Activated CD8-positive, alpha-beta T cell treated with anti-CD3 and anti-CD28 coated beads, Interleukin-2, amount 10 ng/mL, durations not matched to agents 7 days and 5 days (primary cell): Measurements from ENCODE around the gene ALPP. TPM values are rescaled to one million over a fixed set of nuclear protein-coding genes. Genes with fewer than 3 reads are reported as not detected.
A peak's percentile ranks its signal among the peaks of the same experiment; 100 is the strongest.
"Not testable (repeated sequence)": the region's sequence is repeated elsewhere in the genome, so short reads cannot be mapped to it uniquely, and the experiment has no call there.

ENCODE experiments used
- ATAC-seq: fragments of 150-1000 bp; cut with Tn5 transposase; one replicate; pipeline ENCODE4 v1.10.0; 2021; ENCODE audit warnings: moderate library complexity
- CTCF ChIA-PET: fragments of 350-600 bp; sonication (Branson Sonifier 250); formaldehyde crosslinking; loops from one replicate; lab custom pipeline; 2021; ENCODE audit warnings: antibody characterized with exemption; lab: Charles Lee
- POLR2A ChIA-PET: fragments of 350-600 bp; sonication (Branson Sonifier 250); formaldehyde crosslinking; loops from one replicate; lab custom pipeline; 2021; ENCODE audit warnings: antibody characterized with exemption; lab: Charles Lee
- DNase-seq: peaks from one replicate; pipeline ENCODE4 v3.0.0-alpha.2; 2020
- H3K27ac Mint-ChIP-seq: one replicate; pipeline ENCODE4 v1.8.0; 2021; ENCODE audit warnings: mild to moderate bottlenecking, mixed read lengths
- H3K27me3 Mint-ChIP-seq: one replicate; pipeline ENCODE4 v1.8.0; 2021; ENCODE audit warnings: low read depth, mixed read lengths
- H3K36me3 Mint-ChIP-seq: one replicate; pipeline ENCODE4 v1.8.0; 2021; ENCODE audit warnings: low read depth, mixed read lengths
- H3K4me1 Mint-ChIP-seq: one replicate; pipeline ENCODE4 v1.8.0; 2021; ENCODE audit warnings: low read depth, mixed read lengths
- H3K4me3 Mint-ChIP-seq: one replicate; pipeline ENCODE4 v1.8.0; 2021; ENCODE audit warnings: mild to moderate bottlenecking, mixed read lengths
- H3K9me3 Mint-ChIP-seq: one replicate; pipeline ENCODE4 v1.8.0; 2022; ENCODE audit warnings: mixed read lengths; ENCODE audit not compliant: insufficient read depth
- total RNA-seq, 2 experiments: library from RNA; stranded (reverse); gene quantifications; one replicate each; pipeline ENCODE4 v1.2.3, GENCODE V29; 2021

ALPP gene
- total RNA-seq, 2 experiments from 2014 or later: not detected

DNA sequence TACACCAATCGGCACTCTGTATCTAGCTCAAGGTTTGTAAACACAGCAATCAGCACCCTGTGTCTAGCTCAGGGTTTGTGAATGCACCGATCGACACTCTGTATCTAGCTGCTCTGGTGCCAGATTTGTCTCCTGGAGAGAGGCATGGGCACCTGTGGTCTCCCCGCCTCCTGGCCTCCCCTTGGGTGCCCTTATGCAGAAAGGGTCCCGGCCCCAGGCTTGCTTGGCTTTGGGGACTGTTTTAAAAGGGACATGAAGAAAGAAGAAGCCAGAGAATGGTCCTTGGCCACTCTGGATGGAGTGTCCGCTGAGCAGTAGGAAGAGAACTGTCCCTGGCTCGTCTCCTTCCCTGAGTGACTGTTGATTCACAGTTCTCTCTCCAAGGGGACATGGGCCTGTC is 11.5 kb upstream of the ALPP start:
- no peak for ATAC-seq
- H3K27me3 Mint-ChIP-seq: no peaks in the 10 kb centered on the region
- POLR2A ChIA-PET: no interaction called here
- DNase-seq: no peak
- CTCF ChIA-PET: interaction anchor here (0.8 to 1.5 kb wide), 4 partner anchors 24 to 467 kb away, joined by 3 read pairs; no protein-coding TSS in a partner anchor
- H3K27ac Mint-ChIP-seq: no peak overlapping the region
- H3K4me3 Mint-ChIP-seq: no peak overlapping the region
- H3K9me3 Mint-ChIP-seq: no peaks in the 10 kb centered on the region
- no peaks in the 10 kb centered on the region for H3K36me3 Mint-ChIP-seq
- peaks cover 32% of the 10 kb centered on the region for H3K4me1 Mint-ChIP-seq

DNA sequence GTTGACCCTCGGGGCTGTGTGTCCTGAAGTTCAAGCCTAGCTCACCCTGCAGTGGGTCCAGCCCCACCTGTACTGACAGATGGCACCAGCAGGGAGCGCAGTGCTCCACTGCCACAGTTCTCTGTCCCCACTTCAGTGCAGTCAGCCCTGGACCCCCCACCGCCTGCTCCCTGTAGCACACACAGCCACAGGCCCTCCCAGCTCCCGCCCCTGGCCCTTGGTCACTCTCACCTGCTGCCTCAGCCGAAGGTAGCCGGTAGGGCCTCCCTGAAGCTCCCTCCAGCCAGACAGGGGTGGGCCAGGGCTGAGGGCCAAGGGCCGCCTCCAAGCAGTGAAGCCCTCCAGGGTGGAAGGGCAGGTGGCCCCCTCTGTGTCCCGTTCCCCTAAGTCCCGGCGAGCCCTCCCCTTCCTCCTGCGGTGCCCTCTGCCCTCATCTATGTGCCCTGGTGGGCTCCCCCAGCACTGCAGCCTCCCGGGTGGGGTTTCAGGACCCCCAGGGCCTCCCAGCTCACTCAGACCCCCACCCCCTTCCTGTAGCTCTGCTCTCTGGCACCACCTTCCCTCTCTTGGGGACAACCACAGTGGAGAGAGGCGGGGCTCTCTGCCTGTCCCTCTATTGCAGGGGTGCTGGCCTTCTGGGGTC is 10.8 kb upstream of the ALPP start:
- DNase-seq (no peak), ATAC-seq (no peak)
- peaks cover 26% of the 10 kb centered on the region for H3K4me1 Mint-ChIP-seq
- no peaks in the 10 kb centered on the region for H3K36me3 Mint-ChIP-seq
- H3K27me3 Mint-ChIP-seq: no peaks in the 10 kb centered on the region
- no peak overlapping the region for H3K27ac Mint-ChIP-seq
- ChIA-PET POLR2A (no interaction called here), CTCF (interaction anchor here (0.8 to 1.5 kb wide), 4 partner anchors 23 to 468 kb away, joined by 3 read pairs; no protein-coding TSS in a partner anchor)
- H3K9me3 Mint-ChIP-seq: no peaks in the 10 kb centered on the region
- H3K4me3 Mint-ChIP-seq: no peak overlapping the region

DNA sequence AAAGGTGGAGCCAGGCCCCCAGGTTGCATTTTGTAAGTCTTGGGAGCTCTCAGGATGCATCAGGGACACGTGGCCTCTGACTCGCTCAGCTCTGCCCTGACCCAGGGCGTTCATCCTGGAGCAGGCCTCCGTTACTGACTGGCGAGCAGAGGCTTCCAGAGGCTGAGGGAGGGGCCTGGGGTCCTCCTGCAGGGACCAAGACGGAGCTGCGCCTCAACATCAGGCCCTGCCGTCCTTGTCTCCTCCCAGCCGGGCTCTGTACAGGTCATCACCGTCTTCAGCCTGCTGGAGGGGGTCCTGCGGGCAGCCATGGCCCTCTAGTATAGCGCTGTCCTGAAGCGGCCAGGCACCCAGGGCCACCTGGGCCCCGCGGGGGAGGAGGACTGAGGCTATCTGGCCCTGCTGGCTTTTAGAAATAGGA is 10.2 kb upstream of the ALPP start:
- Mint-ChIP-seq H3K27ac (no peak overlapping the region), H3K27me3 (no peaks in the 10 kb centered on the region), H3K9me3 (no peaks in the 10 kb centered on the region), H3K4me1 (peaks cover 21% of the 10 kb centered on the region), H3K36me3 (no peaks in the 10 kb centered on the region), H3K4me3 (no peak overlapping the region)
- POLR2A ChIA-PET: no interaction called here
- CTCF ChIA-PET: interaction anchor here (1.9 kb wide), 1 partner anchor 71 kb away, joined by 4 read pairs; no protein-coding TSS in a partner anchor
- no peak for ATAC-seq
- no peak for DNase-seq

DNA sequence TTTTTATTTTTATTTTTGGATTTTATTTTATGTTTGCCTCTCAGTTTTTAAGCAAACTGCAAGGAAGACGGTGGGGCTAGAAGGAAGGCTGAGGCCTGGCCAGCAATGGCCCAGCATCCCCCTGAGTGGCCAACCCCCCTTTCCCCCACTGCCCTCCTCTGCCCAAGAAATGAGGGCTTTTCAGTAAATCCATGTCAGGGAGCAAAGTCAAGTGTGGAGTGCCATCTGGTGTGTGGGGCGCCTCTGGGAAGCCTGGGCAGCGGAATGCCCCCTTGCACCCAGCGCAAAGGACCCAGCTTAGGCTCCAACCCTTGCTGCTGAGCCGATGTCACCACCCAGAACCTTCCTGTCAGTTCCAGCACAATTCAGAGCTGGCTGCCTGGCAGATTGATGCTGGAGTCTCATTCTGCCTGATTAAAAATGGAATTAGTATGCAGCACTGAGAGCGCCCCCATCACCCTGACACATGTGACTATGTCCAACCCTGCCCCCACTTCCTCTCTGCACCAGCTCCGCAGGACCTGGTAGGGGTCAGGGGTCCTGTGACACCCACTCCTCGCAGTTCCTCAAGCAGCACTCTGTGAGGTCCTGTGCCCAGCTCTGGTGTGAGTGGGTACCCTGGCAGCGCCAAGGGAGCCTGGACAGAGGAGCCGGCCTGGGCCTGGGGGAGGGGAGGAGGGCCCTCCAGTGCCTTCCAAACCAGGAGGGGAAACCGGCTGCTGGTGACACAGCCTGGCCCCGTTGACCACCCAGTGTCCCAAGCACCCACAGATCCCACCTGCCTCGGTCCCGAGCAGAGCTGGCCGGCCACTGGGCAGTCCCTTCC is 9.2 kb upstream of the ALPP start:
- H3K36me3 Mint-ChIP-seq: no peaks in the 10 kb centered on the region
- ATAC-seq (no peak), DNase-seq (no peak)
- no peak overlapping the region for H3K4me3 Mint-ChIP-seq
- CTCF ChIA-PET: interaction anchor here (1.9 kb wide), 1 partner anchor 70 kb away, joined by 4 read pairs; no protein-coding TSS in a partner anchor
- POLR2A ChIA-PET: no interaction called here
- no peak overlapping the region for H3K27ac Mint-ChIP-seq
- no peaks in the 10 kb centered on the region for H3K9me3 Mint-ChIP-seq
- no peaks in the 10 kb centered on the region for H3K27me3 Mint-ChIP-seq
- H3K4me1 Mint-ChIP-seq: peaks cover 11% of the 10 kb centered on the region

DNA sequence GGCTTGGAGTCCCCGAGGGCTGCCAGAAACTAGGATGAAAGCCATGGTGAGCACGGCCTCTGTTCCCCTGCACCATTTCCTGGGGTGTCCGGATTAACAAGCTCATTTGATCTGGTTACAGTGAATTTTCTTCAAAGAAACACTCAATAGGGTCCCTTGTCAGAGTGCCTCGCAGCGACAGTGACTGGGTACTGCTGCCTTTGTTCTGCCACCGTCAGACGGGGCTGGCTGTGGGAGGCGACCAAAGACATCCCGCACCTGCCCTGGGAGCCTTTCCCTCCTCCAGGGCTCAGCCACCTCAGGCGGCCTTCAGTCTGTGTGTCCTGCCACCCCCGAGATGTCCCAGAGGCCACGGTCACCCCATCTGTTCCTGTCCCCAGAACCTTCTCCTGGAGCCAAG is 8.5 kb upstream of the ALPP start:
- CTCF ChIA-PET: interaction anchor here (1.9 kb wide), 1 partner anchor 70 kb away, joined by 4 read pairs; no protein-coding TSS in a partner anchor
- POLR2A ChIA-PET, H3K36me3 Mint-ChIP-seq, H3K27me3 Mint-ChIP-seq, H3K27ac Mint-ChIP-seq, DNase-seq, H3K9me3 Mint-ChIP-seq, H3K4me1 Mint-ChIP-seq, H3K4me3 Mint-ChIP-seq: not testable (repeated sequence)
- ATAC-seq: peak; percentile 28

DNA sequence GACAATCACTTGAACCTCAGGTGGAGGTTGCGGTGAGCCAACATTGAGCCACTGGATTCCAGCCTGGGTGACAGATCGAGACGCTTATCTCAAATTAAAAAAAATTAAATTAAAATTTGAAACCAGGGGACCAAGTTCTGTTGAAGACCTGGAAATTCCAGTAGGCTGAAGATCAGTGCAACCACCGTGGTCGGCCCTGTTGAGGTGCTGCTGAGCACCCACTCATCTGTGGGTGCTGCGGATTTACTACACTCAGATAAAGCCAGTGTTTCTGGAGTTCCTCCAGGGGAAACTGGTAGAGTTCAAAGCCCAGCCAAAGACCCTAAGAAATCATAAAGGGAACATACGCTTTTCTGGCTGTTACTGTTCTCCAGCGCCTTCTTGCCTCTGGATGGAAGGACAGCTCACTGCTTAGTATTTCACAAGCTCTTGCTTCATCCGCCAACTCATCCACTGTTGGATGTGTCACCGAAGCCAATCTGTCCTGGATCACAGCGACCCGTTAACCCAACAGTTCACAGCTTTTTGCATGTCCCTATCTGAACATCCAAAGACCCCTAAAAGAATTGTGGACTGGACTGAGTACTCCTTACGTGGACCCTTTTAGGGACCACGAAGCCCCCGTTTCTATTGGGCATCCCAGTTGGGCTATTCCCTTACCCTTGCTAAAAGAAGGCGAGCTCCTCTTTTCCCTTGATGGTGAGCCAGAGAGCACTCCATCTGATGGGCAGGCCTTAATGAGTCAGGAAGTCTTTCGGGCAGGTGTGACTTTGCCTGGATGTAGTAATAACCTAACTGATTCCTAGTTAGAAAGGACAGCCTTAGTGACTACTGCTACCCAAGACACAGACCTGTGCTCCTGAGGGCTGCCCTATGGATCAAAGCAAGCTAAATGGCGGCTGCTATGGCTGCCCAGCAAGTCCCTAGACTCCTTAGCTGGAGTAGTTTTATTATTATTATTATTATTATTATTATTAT is 6.0 kb upstream of the ALPP start:
- Mint-ChIP-seq H3K36me3 (no peaks in the 10 kb centered on the region), H3K27me3 (no peaks in the 10 kb centered on the region), H3K27ac (no peak overlapping the region), H3K9me3 (no peaks in the 10 kb centered on the region), H3K4me3 (no peak overlapping the region), H3K4me1 (no peaks in the 10 kb centered on the region)
- CTCF ChIA-PET: interaction anchor here (1.0 to 2.2 kb wide), 2 partner anchors 8 to 66 kb away, joined by 3 to 8 read pairs; no protein-coding TSS in a partner anchor
- POLR2A ChIA-PET: no interaction called here
- DNase-seq (no peak), ATAC-seq (no peak)

DNA sequence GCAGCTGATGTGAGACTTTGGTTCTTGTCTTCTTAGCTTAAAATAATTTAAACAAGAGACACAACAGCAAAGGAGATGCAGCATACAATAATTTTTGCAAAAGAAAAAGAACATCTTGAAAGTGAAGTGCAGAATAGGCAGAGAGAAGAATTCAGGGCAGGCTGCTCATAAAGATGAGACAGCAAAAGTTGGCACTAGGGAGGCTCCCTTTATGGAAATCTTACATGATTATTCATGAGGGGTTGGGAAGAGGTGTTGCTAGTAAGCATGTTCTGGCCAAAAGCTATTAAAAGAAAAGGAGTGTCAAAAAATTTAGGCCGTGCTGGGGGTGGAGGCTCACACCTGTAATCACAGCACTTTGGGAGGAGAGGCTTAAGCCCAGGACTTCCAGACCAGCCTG is 4.2 kb upstream of the ALPP start:
- ATAC-seq (no peak), DNase-seq (no peak)
- Mint-ChIP-seq H3K9me3 (no peaks in the 10 kb centered on the region), H3K27ac (no peak overlapping the region), H3K36me3 (no peaks in the 10 kb centered on the region), H3K4me3 (no peak overlapping the region), H3K4me1 (no peaks in the 10 kb centered on the region), H3K27me3 (no peaks in the 10 kb centered on the region)
- CTCF ChIA-PET: interaction anchor here (1.4 to 2.2 kb wide), 2 partner anchors 10 to 82 kb away, joined by 3 to 8 read pairs; no protein-coding TSS in a partner anchor
- POLR2A ChIA-PET: no interaction called here

DNA sequence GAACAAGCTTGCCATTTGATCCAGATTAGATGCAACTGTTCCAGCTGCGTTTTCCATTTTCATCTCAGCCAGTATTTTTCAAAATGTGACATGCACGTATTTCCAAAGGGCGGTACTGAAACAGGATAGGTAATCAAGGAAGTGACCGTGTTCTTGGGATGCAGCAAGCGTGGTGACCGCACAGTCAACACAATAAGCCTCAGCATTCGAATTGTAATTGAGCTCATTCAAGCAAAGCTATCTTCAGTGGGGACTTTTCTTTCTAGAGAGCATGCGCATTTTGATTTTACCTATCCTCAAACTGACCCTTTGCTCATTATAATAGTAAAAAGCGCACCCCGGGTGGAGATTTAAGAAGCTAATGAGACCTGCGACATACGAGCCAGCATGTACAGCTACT is 3.4 kb upstream of the ALPP start:
- H3K27me3 Mint-ChIP-seq: no peaks in the 10 kb centered on the region
- ChIA-PET POLR2A (no interaction called here), CTCF (no interaction called here)
- no peaks in the 10 kb centered on the region for H3K4me1 Mint-ChIP-seq
- H3K9me3 Mint-ChIP-seq: no peaks in the 10 kb centered on the region
- ATAC-seq: no peak
- H3K4me3 Mint-ChIP-seq: no peak overlapping the region
- no peak for DNase-seq
- H3K27ac Mint-ChIP-seq: no peak overlapping the region
- H3K36me3 Mint-ChIP-seq: no peaks in the 10 kb centered on the region

DNA sequence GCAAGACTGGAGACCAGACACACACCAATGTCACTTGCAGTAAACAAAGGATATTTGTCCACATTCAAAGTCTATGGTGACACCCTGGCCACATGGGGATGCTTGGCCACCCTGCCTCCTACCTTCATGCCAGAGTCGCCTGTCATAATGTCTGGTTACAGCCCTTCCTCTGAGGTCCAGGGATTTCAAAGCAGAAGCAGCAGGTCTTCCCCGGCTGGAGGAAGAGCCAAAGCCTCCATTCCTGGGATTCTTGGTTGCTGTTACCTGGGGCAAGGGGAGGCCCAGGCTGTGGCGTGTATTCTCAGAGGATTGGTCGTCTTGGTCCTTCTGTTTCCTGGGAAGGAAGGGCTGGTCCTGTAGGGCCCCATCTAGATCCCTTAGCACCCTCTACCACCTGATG is 2.3 kb upstream of the ALPP start:
- POLR2A ChIA-PET: no interaction called here
- no peak overlapping the region for H3K4me3 Mint-ChIP-seq
- H3K27ac Mint-ChIP-seq: no peak overlapping the region
- DNase-seq (no peak), ATAC-seq (no peak)
- no peaks in the 10 kb centered on the region for H3K9me3 Mint-ChIP-seq
- CTCF ChIA-PET: no interaction called here
- no peaks in the 10 kb centered on the region for H3K27me3 Mint-ChIP-seq
- no peaks in the 10 kb centered on the region for H3K4me1 Mint-ChIP-seq
- no peaks in the 10 kb centered on the region for H3K36me3 Mint-ChIP-seq

DNA sequence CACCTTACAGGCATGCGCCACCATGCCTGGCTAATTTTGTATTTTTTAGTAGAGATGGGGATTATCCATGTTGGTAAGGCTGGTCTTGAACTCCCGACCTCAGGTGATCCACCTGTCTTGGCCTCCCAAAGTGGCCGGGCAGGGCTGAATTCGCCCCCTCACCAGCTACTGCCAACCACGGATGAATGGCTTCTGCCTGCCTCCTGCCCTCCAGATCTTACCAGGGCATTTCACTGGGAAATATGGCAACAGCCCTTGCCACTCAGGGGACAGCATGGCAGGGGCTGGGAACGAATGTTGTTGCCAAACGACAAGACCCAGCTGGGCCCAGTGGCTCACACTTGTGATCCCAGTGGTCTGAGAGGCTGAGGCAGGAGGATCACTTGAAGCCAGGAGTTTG is 1.8 kb upstream of the ALPP start:
- CTCF ChIA-PET: interaction anchor here (1.4 kb wide), 1 partner anchor 13 kb away, joined by 3 read pairs; no protein-coding TSS in a partner anchor
- Mint-ChIP-seq H3K27ac (no peak overlapping the region), H3K36me3 (no peaks in the 10 kb centered on the region), H3K9me3 (no peaks in the 10 kb centered on the region), H3K4me1 (peaks cover under 1% of the 10 kb centered on the region), H3K27me3 (peaks cover under 1% of the 10 kb centered on the region), H3K4me3 (no peak overlapping the region)
- POLR2A ChIA-PET: no interaction called here
- ATAC-seq (no peak), DNase-seq (no peak)

DNA sequence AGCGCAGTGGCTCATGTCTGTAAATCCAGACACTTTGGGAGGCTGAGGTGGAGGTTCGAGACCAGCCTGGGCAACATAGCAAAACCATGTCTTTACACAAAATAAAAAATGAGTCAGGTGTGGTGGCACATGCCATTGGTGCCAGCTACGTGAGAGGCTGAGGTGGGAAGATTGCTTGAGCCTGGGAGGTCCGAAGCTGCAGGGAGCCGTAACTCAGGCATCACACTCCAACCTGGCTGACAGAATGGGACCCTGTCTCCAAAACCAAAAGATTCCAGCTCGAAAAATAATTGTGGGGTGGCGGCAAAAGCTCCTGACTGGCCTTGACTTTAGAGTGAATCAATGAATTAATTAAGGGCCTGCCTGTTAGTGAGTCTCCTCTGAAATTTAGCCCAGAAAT is 1.2 kb upstream of the ALPP start:
- Mint-ChIP-seq H3K36me3 (no peaks in the 10 kb centered on the region), H3K9me3 (no peaks in the 10 kb centered on the region)

More for the DNA sequence above, 1.2 kb upstream of the ALPP start:
- no peak for DNase-seq
- Mint-ChIP-seq H3K4me1 (peaks cover 2% of the 10 kb centered on the region), H3K27ac (no peak overlapping the region), H3K4me3 (no peak overlapping the region), H3K27me3 (peaks cover 2% of the 10 kb centered on the region)
- ChIA-PET CTCF (interaction anchor here (1.4 kb wide), 1 partner anchor 14 kb away, joined by 3 read pairs; no protein-coding TSS in a partner anchor), POLR2A (interaction anchor here (0.6 kb wide), 2 partner anchors 23 to 76 kb away, joined by 3 to 4 read pairs; no protein-coding TSS in a partner anchor)
- no peak for ATAC-seq
